Panc1 (cell line): ENCODE results near the gene IDH2. TPM values are rescaled to one million over a fixed set of nuclear protein-coding genes. Genes with fewer than 3 reads are reported as not detected.

Experiments
- ATAC-seq: fragments of 200-7000 bp; cut with Tn5 transposase; 2 replicates; pipeline ENCODE4 v1.9.1; 2020; ENCODE audit warnings: mild to moderate bottlenecking, moderate library complexity
- BruUV-seq: library from RNA; stranded (reverse); fragments of 400-500 nt; replicated peaks from 2 replicates; lab custom pipeline; 2021; lab: Mats Ljungman, UMichigan
- CTCF ChIA-PET: fragments of 300-600 bp; sonication (Branson Sonifier 250); formaldehyde crosslinking; loops from one replicate; lab custom pipeline; 2022; ENCODE audit warnings: antibody characterized with exemption; lab: Charles Lee
- POLR2A ChIA-PET: fragments of 300-600 bp; sonication (Branson Sonifier 250); formaldehyde crosslinking; loops from one replicate; lab custom pipeline; 2022; ENCODE audit warnings: antibody characterized with exemption; lab: Charles Lee
- DNase-seq: peaks from one replicate; pipeline ENCODE4 v3.0.0-alpha.2; 2010; ENCODE audit warnings: low read depth, low spot score
- H3K27ac ChIP-seq: 2 replicates; pipeline ENCODE4 v1.5.1; 2011; ENCODE audit warnings: mild to moderate bottlenecking, low read length, inconsistent platforms
- H3K27me3 ChIP-seq: fragments of 200-500 bp; sonication (Bioruptor generic); 2 replicates; pipeline ENCODE4 v1.6.0; 2014; ENCODE audit warnings: low read length, inconsistent platforms; ENCODE audit not compliant: control insufficient read depth, insufficient read depth
- H3K36me3 ChIP-seq: fragments of 200-500 bp; sonication (Bioruptor generic); 2 replicates; pipeline ENCODE4 v1.5.1; 2014; ENCODE audit warnings: inconsistent platforms, mild to moderate bottlenecking, low read length, moderate library complexity; ENCODE audit not compliant: control insufficient read depth, insufficient read depth
- H3K4me1 ChIP-seq: 2 replicates; pipeline ENCODE4 v1.5.1; 2011; ENCODE audit warnings: inconsistent platforms, mild to moderate bottlenecking, low read length, moderate library complexity; ENCODE audit not compliant: control insufficient read depth, insufficient read depth
- H3K4me3 ChIP-seq, 2 experiments: 2 replicates each; pipeline ENCODE4 v1.5.1; 2011 to 2012; ENCODE audit warnings: low read depth in 2 of 2, low read length in 2 of 2, mild to moderate bottlenecking in 2 of 2, inconsistent platforms in 1 of 2, moderate library complexity in 1 of 2
- H3K9me3 ChIP-seq: fragments of 200-500 bp; sonication (Bioruptor generic); 2 replicates; pipeline ENCODE4 v1.5.1; 2014; ENCODE audit warnings: low read depth, mild to moderate bottlenecking, inconsistent platforms, low read length, moderate library complexity; ENCODE audit not compliant: control insufficient read depth, insufficient read depth
- CTCF ChIP-seq: fragments of 450-650 bp; IDR thresholded peaks from 2 replicates; pipeline ENCODE4 v1.5.1; 2017; ENCODE audit warnings: mild to moderate bottlenecking
- POLR2AphosphoS5 ChIP-seq: IDR thresholded peaks from 2 replicates; pipeline ENCODE4 v1.6.1; 2012; ENCODE audit warnings: mild to moderate bottlenecking, low read depth, low read length, moderate library complexity
- REST ChIP-seq, 2 experiments: IDR thresholded peaks; 2 replicates each; pipeline ENCODE4 v1.6.1; 2011 to 2012; ENCODE audit warnings: low read depth in 2 of 2, control low read depth in 1 of 2, low read length in 1 of 2, mild to moderate bottlenecking in 1 of 2, moderate library complexity in 1 of 2; ENCODE audit not compliant: insufficient read depth in 1 of 2
- SIN3A ChIP-seq: IDR thresholded peaks from 2 replicates; pipeline ENCODE4 v1.6.1; 2012; ENCODE audit warnings: low read depth, mild to moderate bottlenecking, low read length, moderate library complexity, borderline replicate concordance; ENCODE audit not compliant: insufficient read depth
- TCF7L2 ChIP-seq: IDR thresholded peaks from 2 replicates; pipeline ENCODE4 v1.6.1; 2011; ENCODE audit warnings: mild to moderate bottlenecking, low read depth, low read length, inconsistent platforms
- in situ Hi-C: cut with HindIII; loops from 2 replicates; pipeline ENCODE4 v1.10.0; 2016; ENCODE audit warnings: low sequenced_read_pairs, low pct_unique_long_range_greater_than_20kb
- intact Hi-C: fragments of 100-400 bp; cut with micrococcal nuclease; formaldehyde crosslinking; loops from one replicate; pipeline ENCODE4 v1.10.0; 2022; ENCODE audit not compliant: unreplicated experiment
- total RNA-seq: library from RNA; stranded (reverse); gene quantifications from one replicate; pipeline ENCODE4 v1.2.1, GENCODE V29; 2021; ENCODE audit not compliant: unreplicated experiment

IDH2 gene
- total RNA-seq, 1 experiment from 2014 or later: 197 TPM

- H3K27ac ChIP-seq: no peak overlapping the region
- no peak overlapping the region for H3K4me3 ChIP-seq
- peaks cover 3% of the 10 kb centered on the region for H3K4me1 ChIP-seq
- ChIA-PET CTCF (no interaction called here), POLR2A (interaction anchor here (0.5 kb wide), 1 partner anchor 16 kb away, joined by 7 read pairs; no protein-coding TSS in a partner anchor)
- no peak for ATAC-seq
- in situ Hi-C loops (no loop called here), intact Hi-C loops (no loop called here)
- TF ChIP-seq CTCF (no peak), SIN3A (no peak), TCF7L2 (no peak), REST (IDR thresholded peaks at IDR 0.05; ENCODE audit: insufficient read depth in 1 of 2, low read depth in 2 of 2, low read length in 1 of 2) (no peak), POLR2AphosphoS5 (no peak)
- no peaks in the 10 kb centered on the region for H3K9me3 ChIP-seq
- BruUV-seq: no TSS peak
- H3K36me3 ChIP-seq: no peaks in the 10 kb centered on the region
- no peaks in the 10 kb centered on the region for H3K27me3 ChIP-seq
- DNase-seq: no peak
Observed at GRCh38 chr15:90040618-90041017, 61.6 kb downstream of the IDH2 start.

- H3K4me3 ChIP-seq: no peak overlapping the region
- ATAC-seq: no peak
- no peak overlapping the region for H3K27ac ChIP-seq
- H3K27me3 ChIP-seq: no peaks in the 10 kb centered on the region
- in situ Hi-C loops: no loop called here
- DNase-seq: no peak
- TF ChIP-seq SIN3A (no peak), POLR2AphosphoS5 (no peak), REST (IDR thresholded peaks at IDR 0.05; ENCODE audit: insufficient read depth in 1 of 2, low read depth in 2 of 2, low read length in 1 of 2) (no peak), CTCF (no peak), TCF7L2 (no peak)
- POLR2A ChIA-PET: interaction anchor here (0.5 kb wide), 1 partner anchor 17 kb away, joined by 7 read pairs; no protein-coding TSS in a partner anchor
- no peaks in the 10 kb centered on the region for H3K9me3 ChIP-seq
- CTCF ChIA-PET: no interaction called here
- H3K36me3 ChIP-seq: no peaks in the 10 kb centered on the region
- intact Hi-C loops: no loop called here
- no TSS peak for BruUV-seq
- peaks cover 9% of the 10 kb centered on the region for H3K4me1 ChIP-seq
Observed at GRCh38 chr15:90039996-90040395, 62.3 kb downstream of the IDH2 start.
